Measurements from ENCODE around the gene STRN3. TPM values are rescaled to one million over a fixed set of nuclear protein-coding genes. Genes with fewer than 3 reads are reported as not detected.

STRN3 gene
- total and polyA plus RNA-seq, 2 of the 8 experiments (the other 6 are each of a cell fraction or from before 2014, with no cell fraction given): 8.7 to 38.1 TPM

DNA sequence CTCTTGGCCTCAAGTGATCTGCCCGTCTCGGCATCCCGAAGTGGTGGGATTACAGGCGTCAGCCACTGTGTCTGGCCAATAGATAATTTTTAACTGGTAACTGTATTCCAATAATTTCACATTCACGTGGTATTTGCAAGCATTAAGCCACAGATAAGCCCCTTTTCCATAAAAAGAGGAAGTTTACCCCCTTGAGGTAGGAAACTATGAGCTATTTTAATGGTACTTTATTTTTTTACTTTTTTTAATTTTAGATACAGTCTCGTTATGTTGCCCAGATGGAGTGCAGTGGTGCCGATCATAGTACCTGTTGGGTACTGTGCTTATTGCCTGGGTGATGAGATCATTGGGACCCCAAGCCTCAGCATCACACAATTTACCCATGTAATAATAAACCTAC, 43.6 kb downstream of the STRN3 start:
- Histone ChIP-seq H3K4me3 (ENCODE audit: extremely low read depth in 1 of 4, insufficient read depth in 2 of 4, low read depth in 3 of 4, low read length in 4 of 4) (no peak overlapping the region), H3K4me1 (replicated peaks in 1 of 4; ENCODE audit: control insufficient read depth in 3 of 4, insufficient read depth in 4 of 4, low read length in 3 of 4) (no peaks in the 10 kb centered on the region; a peak in 1 of 7 replicates), H2AK5ac (ENCODE audit: low read depth, low read length) (no peak overlapping the region), H2BK15ac (ENCODE audit: low read length) (no peak overlapping the region), H3K36me3 (ENCODE audit: control insufficient read depth in 2 of 4, insufficient read depth in 4 of 4, low read length in 3 of 4) (no peaks in the 10 kb centered on the region), H3K27ac (ENCODE audit: low read depth, low read length) (no peak overlapping the region), H3K9ac (replicated peaks in 1 of 4; ENCODE audit: extremely low read depth in 1 of 4, low read depth in 3 of 4, low read length in 3 of 4) (no peak overlapping the region), H3K9me3 (ENCODE audit: insufficient read depth in 2 of 2, low read depth in 1 of 2, low read length in 1 of 2) (no peaks in the 10 kb centered on the region), H4K20me1 (replicated peaks in 1 of 2; ENCODE audit: control insufficient read depth in 1 of 2, insufficient read depth in 2 of 2, low read length in 2 of 2) (peaks cover 4 to 11% of the 10 kb centered on the region in 2 experiments), H2BK20ac (ENCODE audit: low read length) (no peak overlapping the region), H3K4me2 (ENCODE audit: insufficient read depth in 1 of 2, low read depth in 2 of 2, low read length in 2 of 2) (no peak overlapping the region), H3K79me2 (ENCODE audit: control insufficient read depth in 1 of 2, insufficient read depth in 2 of 2, low read length in 2 of 2) (peaks cover 0 to 89% of the 10 kb centered on the region in 2 experiments; a peak in 3 of 4 replicates), H2BK5ac (ENCODE audit: low read depth, low read length) (no peak overlapping the region), H3K18ac (ENCODE audit: extremely low read depth, low read length) (no peak overlapping the region), H4K91ac (replicated peaks; ENCODE audit: insufficient read length, low read length) (no peak overlapping the region), H3K23ac (ENCODE audit: insufficient read length) (no peak overlapping the region), H3K56ac (replicated peaks; ENCODE audit: insufficient read length, low read depth, low read length) (no peak overlapping the region), H3K23me2 (ENCODE audit: low read depth, low read length) (no peaks in the 10 kb centered on the region), H2BK12ac (ENCODE audit: low read depth, low read length) (no peak overlapping the region), H3K4ac (replicated peaks; ENCODE audit: insufficient read length, low read depth, low read length) (no peak overlapping the region), H4K8ac (ENCODE audit: extremely low read depth, insufficient read depth, low read length) (no peak overlapping the region), H4K5ac (ENCODE audit: insufficient read length, low read depth, low read length) (no peak overlapping the region), H3K27me3 (replicated peaks in 1 of 4; ENCODE audit: control insufficient read depth in 3 of 4, extremely low read depth in 1 of 4, insufficient read depth in 3 of 4, low read length in 3 of 4) (no peaks in the 10 kb centered on the region), H2BK120ac (replicated peaks; ENCODE audit: low read depth, low read length) (no peak overlapping the region), H2AFZ (ENCODE audit: low read length) (no peak overlapping the region), H3K14ac (ENCODE audit: insufficient read length) (no peak overlapping the region), H3K79me1 (ENCODE audit: low read depth, low read length) (no peaks in the 10 kb centered on the region; the same call in 1 of the 2 replicates)
- ChIA-PET POLR2A (ENCODE audit: partially characterized antibody) (interaction anchor here (0.9 kb wide), 1 partner anchor 44 kb away, joined by 3 read pairs; the partner anchor contains the start of gene STRN3), CTCF (ENCODE audit: partially characterized antibody) (interaction anchor here (1.0 to 1.7 kb wide), 2 partner anchors 10 to 100 kb away, joined by 3 to 4 read pairs; no protein-coding TSS in a partner anchor)
- no peak for FAIRE-seq
- WGBS, 2 experiments (ENCODE audit: extremely low coverage in 1 of 2, insufficient coverage in 1 of 2, insufficient read length in 1 of 2, insufficient replicate concordance in 2 of 2, low coverage in 1 of 2, low lambda C conversion rate in 2 of 2, missing lambda C conversion rate in 1 of 2): 91% methylated on average over 7 of the region's 7 CpGs; no CpG with 5 or more reads in 1 of the 2 experiments
- TF ChIP-seq EP300 (IDR thresholded peaks at IDR 0.05; ENCODE audit: borderline replicate concordance in 1 of 2, low read depth in 2 of 2, low read length in 2 of 2) (no peak), BCL11A (IDR thresholded peaks at IDR 0.05; ENCODE audit: low read depth in 2 of 2, low read length in 2 of 2) (no peak), NANOG (IDR thresholded peaks at IDR 0.05; ENCODE audit: insufficient read depth, low read depth, low read length, poor library complexity, severe bottlenecking) (no peak), SIX5 (IDR thresholded peaks at IDR 0.05; ENCODE audit: low read depth, low read length) (no peak), POLR2A (IDR thresholded peaks at IDR 0.05; ENCODE audit: control extremely low read depth in 1 of 2, low read depth in 2 of 2, low read length in 2 of 2) (no peak), CEBPB (IDR thresholded peaks at IDR 0.05; ENCODE audit: low read depth, low read length) (no peak)
- TF ChIP-seq, protein P1, sequence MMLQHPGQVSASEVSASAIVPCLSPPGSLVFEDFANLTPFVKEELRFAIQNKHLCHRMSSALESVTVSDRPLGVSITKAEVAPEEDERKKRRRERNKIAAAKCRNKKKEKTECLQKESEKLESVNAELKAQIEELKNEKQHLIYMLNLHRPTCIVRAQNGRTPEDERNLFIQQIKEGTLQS (IDR thresholded peaks at IDR 0.05; ENCODE audit: insufficient read depth, low read depth, low read length): no peak
- DNase-seq (ENCODE audit: low read depth in 1 of 2, low spot score in 2 of 2): no peak

All from H1 (cell line).